ENCODE data around the gene FREM3. TPM values are rescaled to one million over a fixed set of nuclear protein-coding genes. Genes with fewer than 3 reads are reported as not detected.

The FREM3 gene
- total RNA-seq, 1 experiment from 2014 or later = not detected

GRCh38 chr4:143539670-143540023, 160.8 kb downstream of the FREM3 start:
- H3K27ac Mint-ChIP-seq = no peak overlapping the region
- no CpG with 5 or more reads among the region's 3 CpGs for WGBS (ENCODE audit: extremely low coverage, insufficient read length, low lambda C conversion rate)
- Histone ChIP-seq H3K9me3 (ENCODE audit: control insufficient read depth, low read depth, low read length) (no peaks in the 10 kb centered on the region), H4K91ac (ENCODE audit: insufficient read length, low read depth, low read length) (no peak overlapping the region), H4K5ac (ENCODE audit: insufficient read length, low read depth, low read length) (no peak overlapping the region), H3K27me3 (ENCODE audit: insufficient read depth, low read length) (no peaks in the 10 kb centered on the region), H3T11ph (ENCODE audit: low read length) (no peak overlapping the region), H3K27ac (ENCODE audit: insufficient read length, low read depth, low read length) (no peak overlapping the region), H3K14ac (ENCODE audit: insufficient read depth, low read length) (no peak overlapping the region), H3K4me2 (ENCODE audit: insufficient read depth, insufficient read length, low read length) (no peak overlapping the region), H3K79me1 (ENCODE audit: insufficient read depth, low read depth, low read length, poor library complexity, severe bottlenecking) (no peaks in the 10 kb centered on the region), H3K18ac (ENCODE audit: insufficient read length, low read depth, low read length) (no peak overlapping the region), H4K20me1 (ENCODE audit: control insufficient read depth, insufficient read depth, insufficient read length) (no peaks in the 10 kb centered on the region), H2AK5ac (ENCODE audit: insufficient read length, low read length) (no peak overlapping the region), H4K8ac (replicated peaks; ENCODE audit: insufficient read length, low read depth, low read length) (no peak overlapping the region), H2AFZ (ENCODE audit: low read length) (no peak overlapping the region), H3K23me2 (ENCODE audit: insufficient read length, low read depth, low read length, poor library complexity, severe bottlenecking) (no peaks in the 10 kb centered on the region), H3K56ac (ENCODE audit: insufficient read length, low read depth, low read length) (no peak overlapping the region), H2BK15ac (ENCODE audit: low read depth, low read length) (no peak overlapping the region), H2BK20ac (ENCODE audit: low read depth, low read length, poor library complexity, severe bottlenecking) (no peak overlapping the region), H3K23ac (ENCODE audit: insufficient read length, low read depth, low read length) (no peak overlapping the region), H2BK12ac (ENCODE audit: insufficient read length, low read depth, low read length) (no peak overlapping the region), H2BK120ac (ENCODE audit: low read depth, low read length, poor library complexity, severe bottlenecking) (no peak overlapping the region), H3K4me1 (ENCODE audit: insufficient read depth, low read length) (no peaks in the 10 kb centered on the region), H3K9ac (ENCODE audit: extremely low read depth, insufficient read length, low read length) (no peak overlapping the region), H2BK5ac (ENCODE audit: insufficient read length, low read length) (no peak overlapping the region), H3K79me2 (ENCODE audit: insufficient read depth, low read length) (no peaks in the 10 kb centered on the region), H3K4ac (ENCODE audit: low read depth, low read length) (no peak overlapping the region)
- no peak for DNase-seq
- TF ChIP-seq, protein P1, sequence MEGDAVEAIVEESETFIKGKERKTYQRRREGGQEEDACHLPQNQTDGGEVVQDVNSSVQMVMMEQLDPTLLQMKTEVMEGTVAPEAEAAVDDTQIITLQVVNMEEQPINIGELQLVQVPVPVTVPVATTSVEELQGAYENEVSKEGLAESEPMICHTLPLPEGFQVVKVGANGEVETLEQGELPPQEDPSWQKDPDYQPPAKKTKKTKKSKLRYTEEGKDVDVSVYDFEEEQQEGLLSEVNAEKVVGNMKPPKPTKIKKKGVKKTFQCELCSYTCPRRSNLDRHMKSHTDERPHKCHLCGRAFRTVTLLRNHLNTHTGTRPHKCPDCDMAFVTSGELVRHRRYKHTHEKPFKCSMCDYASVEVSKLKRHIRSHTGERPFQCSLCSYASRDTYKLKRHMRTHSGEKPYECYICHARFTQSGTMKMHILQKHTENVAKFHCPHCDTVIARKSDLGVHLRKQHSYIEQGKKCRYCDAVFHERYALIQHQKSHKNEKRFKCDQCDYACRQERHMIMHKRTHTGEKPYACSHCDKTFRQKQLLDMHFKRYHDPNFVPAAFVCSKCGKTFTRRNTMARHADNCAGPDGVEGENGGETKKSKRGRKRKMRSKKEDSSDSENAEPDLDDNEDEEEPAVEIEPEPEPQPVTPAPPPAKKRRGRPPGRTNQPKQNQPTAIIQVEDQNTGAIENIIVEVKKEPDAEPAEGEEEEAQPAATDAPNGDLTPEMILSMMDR (conservative IDR thresholded peaks at IDR 0.05) = no peak
- no peaks in the 10 kb centered on the region for H3K4me1 Mint-ChIP-seq
- peaks cover 48 to 88% (median 80%) of the 10 kb centered on the region in 3 experiments for H3K36me3 Mint-ChIP-seq (ENCODE audit: insufficient read depth in 1 of 3, low read depth in 3 of 3)
- no peaks in the 10 kb centered on the region for H3K27me3 Mint-ChIP-seq (ENCODE audit: low read depth)
- no peaks in the 10 kb centered on the region for H3K9me3 Mint-ChIP-seq
- H3K4me3 Mint-ChIP-seq = no peak overlapping the region

All from H9 (cell line).